NCI-H2107 treated with DMSO at 0.1 percent for 48 hours (cell line): ENCODE measurements around the gene RAB37.

Experiments used
- DNase-seq: peaks from one replicate; lab custom pipeline; 2025; ENCODE audit not compliant: unreplicated experiment; lab: John Stamatoyannopoulos, UW

Gene RAB37

DNA sequence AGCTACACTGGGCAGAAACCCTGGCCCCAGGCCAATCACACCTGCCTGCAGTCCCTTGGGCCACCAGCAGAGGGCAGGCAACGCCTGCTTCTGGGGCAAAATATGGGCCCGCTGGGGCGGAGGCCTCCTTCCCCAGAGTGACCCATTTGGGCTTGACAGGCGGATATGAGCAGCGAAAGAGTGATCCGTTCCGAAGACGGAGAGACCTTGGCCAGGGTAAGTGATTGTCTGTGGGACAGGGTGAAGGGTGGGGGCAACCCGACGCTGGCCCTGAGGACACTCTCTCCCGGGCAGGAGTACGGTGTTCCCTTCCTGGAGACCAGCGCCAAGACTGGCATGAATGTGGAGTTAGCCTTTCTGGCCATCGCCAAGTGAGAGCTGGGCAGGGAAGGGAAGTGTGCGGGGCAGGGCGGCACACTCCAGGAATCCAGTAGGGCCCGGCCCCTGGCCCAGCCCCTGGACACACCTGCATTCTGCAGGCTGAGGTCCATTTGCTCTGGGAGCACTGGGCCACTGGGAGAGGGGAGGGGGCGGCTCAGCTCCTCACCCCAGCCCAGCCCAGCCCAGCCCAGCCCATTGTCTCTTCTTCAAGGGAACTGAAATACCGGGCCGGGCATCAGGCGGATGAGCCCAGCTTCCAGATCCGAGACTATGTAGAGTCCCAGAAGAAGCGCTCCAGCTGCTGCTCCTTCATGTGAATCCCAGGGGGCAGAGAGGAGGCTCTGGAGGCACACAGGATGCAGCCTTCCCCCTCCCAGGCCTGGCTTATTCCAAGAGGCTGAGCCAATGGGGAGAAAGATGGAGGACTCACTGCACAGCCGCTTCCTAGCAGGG lies 7.9 kb downstream of the RAB37 start:
- DNase-seq, result peak; percentile 42

DNA sequence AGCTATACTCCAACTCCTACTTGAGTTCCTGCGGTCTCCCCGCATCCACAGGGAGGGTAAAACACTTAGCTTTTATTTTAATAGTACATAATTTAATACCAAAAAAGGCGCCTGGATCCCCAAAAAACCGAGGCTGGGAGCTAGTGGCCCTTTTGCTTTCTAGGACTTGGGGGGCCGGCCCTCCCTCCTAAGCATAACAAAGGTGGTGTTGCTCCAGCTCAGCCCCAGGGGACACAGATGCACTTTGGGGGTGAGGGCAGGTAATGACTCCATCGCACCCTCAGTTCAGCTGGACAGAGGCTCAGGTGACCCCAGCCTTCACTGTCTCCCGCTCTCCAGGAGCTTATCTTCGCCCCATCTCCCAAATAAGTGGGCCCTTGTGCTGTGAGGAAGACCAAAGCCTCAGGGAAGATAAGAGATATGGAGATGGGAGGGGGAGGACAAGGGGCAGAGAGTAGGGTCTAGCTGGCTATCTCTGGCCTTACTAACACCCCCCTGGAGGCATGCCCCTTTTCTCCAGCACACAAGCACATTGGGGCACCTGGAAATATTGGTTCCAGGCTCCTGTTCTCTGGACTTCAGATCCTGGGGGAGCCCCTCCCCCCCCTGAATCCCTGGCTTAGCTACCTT lies 8.6 kb downstream of the RAB37 start:
- DNase-seq, result no peak

DNA sequence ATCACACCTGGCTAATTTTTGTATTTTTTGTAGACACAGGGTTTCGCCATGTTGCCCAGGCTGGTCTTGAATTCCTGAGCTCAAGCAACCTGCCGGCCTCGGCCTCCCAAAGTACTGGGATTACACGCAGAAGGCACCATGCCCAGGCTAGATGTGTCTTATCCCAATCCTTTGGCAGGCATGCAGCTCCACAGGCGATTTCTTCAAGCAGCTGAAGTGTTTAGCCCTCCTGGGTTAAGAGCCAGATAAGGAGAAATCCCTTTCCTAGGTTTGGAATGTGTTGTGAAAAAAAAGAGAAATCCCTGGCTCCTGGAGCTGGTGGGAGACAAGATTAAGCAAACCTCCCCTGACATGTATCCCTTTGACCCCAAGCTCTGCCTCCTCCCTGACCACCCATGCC lies 9.3 kb downstream of the RAB37 start:
- no peak for DNase-seq

DNA sequence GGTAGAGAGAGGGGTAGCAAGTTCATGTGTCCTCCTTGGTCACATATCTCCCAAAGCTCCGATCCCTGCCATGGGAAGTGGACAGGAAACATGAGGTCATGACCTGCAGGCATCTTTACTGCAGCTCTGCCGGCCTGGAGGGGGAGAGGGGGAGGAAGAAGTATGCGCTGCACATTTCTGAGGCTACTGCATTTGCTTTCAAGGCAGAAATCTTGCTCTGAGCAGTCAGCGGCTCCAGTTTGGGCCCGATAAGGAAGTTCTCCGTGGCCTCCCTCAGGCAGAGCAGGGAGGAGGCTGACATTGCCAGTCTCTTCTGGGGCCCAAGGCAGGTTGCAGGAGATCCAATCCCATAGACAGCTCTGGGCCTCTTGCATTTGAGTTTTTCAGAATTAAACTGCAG lies 9.9 kb downstream of the RAB37 start:
- no peak for DNase-seq

DNA sequence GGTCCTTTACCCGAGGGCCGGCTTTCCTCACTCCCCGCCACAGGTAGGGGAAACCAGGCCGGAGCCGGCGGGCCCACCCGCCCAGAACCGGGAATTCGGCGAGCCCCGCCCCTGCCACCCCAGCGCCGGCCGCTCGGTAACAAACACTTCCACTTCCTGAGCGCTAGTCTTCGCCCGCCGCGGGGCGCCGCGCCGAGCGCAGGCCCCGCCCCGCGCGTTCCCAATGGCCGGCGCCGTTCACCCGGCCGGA lies 11.1 kb downstream of the RAB37 start:
- DNase-seq, result no peak

DNA sequence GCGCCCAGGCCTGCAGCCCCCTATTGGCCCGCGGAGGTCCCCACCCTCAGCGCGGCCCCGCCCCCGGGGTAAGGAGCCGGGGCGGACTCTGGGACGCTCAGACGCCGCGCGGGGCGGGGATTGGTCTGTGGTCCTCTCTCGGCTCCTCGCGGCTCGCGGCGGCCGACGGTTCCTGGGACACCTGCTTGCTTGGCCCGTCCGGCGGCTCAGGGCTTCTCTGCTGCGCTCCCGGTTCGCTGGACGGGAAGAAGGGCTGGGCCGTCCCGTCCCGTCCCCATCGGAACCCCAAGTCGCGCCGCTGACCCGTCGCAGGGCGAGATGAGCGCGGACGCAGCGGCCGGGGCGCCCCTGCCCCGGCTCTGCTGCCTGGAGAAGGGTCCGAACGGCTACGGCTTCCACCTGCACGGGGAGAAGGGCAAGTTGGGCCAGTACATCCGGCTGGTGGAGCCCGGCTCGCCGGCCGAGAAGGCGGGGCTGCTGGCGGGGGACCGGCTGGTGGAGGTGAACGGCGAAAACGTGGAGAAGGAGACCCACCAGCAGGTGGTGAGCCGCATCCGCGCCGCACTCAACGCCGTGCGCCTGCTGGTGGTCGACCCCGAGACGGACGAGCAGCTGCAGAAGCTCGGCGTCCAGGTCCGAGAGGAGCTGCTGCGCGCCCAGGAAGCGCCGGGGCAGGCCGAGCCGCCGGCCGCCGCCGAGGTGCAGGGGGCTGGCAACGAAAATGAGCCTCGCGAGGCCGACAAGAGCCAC lies 11.6 kb downstream of the RAB37 start, which contains the start of gene NHERF1:
NHERF1 (plus strand) TSS at position 100 of the 750 bp plus-strand sequence; CDS start at position 319, 219 bp downstream.
- DNase-seq, result peak; percentile 66

DNA sequence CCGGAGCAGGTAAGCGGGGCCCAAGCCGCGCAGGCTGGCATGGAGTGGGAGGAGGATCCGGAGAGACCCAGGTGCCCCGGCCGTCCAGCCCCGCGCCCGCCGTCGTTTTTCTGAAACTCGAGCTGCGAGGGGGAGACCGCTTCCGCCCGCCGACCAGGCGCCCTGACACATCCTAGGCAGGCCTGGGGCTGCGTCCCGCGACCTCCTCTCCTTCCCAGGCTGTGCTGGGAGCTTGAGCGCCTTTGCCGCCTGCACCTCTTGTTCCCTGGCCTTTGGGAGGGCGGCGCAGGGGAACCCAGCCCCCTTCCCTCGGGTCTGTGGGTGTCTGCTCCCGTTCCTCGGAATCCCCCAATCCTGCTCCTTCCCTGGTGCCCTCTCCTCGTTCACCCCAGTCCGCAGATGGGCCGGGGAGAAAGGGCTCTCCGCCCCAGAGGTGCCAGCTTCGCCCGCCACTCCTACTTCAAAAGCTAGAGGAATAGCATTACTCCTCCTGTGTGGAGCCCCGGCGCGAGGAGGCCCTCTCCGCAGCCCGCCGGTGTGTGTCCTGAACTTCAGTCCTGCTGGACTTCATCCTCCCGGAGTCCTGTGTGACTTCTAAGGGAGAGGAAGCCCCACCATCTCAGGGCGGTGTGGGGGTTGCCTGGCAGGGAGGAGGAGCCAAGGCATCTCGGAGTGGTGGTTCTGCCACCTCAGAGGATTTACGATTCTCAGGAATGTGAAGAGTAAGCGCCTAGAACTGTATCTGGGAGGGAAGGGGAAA lies 12.4 kb downstream of the RAB37 start:
- no peak for DNase-seq

DNA sequence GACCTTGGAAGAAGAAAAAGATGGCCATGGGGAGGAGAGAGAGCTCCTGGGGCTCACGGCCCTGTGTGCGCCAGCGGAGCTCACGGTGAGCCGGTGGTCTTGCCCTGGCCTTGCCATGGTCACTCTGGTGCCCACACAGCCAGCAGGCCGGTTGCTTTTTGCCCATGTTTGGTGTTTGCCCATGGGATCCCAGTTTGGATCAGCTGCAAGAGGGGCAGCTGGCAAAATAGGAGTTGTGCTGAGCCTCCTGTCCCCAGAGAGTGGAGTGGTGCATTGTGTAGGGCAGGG lies 12.9 kb downstream of the RAB37 start:
- DNase-seq, result no peak

DNA sequence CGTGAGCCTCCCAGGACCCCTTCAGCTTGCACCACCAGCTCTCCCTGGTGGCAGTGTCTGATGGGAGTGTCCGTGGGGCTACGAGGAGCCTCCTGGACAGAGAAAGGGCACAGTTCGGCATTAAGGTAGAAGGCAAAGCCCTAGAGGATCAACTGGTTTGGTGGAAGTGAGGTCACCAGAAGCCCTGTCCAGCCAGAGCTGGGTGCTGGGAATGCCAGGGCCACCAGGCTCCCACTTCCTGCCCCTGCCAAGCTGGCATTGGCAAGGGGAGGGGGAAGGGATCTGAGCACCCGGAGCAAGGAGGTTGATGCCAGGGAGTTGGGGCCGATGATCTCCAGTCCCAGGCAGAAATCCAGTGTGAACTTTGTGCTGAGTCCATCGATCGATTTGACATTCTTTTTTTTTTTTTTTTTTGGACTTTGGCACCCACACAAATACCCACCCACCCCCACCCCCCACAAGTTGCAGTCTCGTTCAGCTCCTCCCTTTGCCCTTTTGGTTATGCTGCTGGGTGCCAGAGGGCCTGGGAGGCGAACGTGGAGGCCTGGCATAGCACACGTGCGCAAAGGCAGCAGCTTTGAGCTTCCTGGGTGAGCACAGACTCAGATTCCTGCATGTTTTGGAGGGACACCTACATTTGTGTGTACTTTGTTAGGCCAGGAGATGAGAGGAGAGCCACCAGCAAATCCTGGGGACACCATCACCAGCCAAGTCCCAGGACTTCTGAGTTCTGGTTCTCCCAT lies 13.4 kb downstream of the RAB37 start:
- DNase-seq, result no peak

DNA sequence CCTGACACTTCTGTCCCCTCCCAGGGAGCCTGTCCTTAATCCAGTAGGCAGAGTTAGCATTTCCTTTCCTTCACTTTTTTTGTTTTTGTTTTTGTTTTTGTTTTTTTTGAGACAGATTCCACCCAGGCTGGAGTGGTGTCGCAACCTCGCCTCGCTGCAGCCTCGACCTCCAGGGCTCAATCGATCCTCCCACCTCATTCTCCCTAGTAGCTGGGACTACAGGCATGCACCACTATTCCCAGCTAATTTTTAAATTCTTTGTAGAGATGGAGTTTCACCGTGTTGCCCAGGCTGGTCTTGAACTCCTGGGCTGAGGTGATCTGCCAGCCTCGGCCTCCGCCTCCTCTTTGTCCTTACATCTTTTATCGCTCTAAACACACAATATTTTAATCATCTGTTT lies 15.4 kb downstream of the RAB37 start:
- no peak for DNase-seq

DNA sequence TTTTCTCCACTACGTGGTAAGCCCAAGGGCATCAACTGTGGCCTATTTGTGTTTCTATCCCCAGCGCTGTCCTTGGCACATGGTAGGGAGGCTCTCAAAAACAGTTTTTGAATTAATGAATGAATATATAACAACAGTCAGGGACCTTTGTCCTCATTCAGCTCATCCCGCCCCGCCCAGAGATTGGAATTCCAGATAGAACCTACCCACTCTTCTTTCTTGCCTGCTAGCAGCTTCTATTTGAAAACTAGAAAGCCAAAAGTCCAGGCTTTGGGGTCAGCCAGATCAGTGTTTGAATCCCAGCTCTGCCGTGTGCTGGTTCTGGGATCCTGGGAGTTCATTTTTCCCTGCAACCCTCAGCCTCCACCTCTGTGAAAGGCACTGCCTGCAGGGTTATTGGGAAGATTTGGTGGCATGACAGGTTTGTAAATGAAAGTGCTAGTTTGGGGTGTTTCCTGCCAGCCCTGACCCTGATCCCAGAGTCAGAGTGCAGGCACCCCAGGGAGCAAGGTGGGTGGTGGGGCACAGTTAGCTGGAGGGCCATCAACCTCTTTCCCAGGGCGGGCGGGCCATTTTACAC lies 15.9 kb downstream of the RAB37 start:
- no peak for DNase-seq

DNA sequence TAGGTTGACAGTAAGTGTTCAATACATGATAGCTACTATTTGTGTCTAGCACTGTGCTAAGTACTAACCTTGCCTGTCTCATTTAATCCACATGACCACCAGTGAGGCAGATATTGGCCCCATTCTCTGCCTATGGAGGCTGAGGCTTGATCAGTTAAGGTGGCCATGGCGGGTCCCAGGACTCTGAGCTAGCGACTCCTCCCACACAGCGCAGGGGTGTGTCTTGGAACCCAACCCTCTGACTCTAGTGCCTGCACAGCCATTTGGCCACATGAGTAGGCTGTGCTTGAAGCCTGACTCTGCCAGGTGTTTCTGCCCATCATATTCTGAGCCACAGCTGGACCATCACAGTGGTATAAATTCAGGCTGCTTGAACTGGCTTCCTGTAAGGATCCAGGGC lies 17.8 kb downstream of the RAB37 start:
- no peak for DNase-seq

DNA sequence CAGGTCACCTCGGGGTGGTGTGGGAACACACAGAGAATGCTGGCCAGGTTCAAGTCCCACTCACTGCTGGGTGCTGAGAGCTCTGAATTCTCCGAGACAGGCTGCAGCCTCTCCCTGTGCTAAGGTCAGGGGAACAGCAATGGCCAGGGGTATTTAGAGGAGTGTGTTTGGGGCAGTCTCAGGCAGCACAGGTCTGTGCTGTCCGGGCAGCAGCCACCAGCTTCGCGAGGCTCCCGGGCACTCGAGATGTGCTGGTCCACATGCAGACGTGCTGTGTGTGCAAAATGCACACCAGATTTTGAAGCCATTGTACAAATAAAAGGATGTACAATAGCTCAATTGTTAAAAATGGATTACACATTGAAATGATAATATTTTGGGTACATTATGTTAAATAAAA lies 18.5 kb downstream of the RAB37 start:
- no peak for DNase-seq

DNA sequence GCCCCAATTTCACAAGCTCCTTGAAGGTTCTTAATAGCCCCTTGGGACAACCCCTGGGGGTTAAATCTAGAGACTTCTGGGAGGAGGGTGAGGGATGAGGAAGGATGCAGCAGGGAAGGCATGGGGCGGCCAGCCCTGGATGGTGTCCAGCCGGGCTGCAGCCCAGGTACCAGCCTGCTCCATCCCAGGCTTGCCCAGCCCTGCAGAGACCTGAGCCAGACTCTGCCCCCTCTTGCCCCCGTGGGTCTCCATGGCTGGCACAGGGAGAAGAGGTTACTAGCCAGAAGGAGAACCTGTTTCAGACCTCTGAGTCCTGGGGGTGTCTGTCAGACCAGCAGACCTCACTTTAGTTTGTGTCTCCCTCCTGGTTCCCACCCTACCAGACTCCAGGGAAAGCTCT lies 19.8 kb downstream of the RAB37 start:
- DNase-seq, result no peak

DNA sequence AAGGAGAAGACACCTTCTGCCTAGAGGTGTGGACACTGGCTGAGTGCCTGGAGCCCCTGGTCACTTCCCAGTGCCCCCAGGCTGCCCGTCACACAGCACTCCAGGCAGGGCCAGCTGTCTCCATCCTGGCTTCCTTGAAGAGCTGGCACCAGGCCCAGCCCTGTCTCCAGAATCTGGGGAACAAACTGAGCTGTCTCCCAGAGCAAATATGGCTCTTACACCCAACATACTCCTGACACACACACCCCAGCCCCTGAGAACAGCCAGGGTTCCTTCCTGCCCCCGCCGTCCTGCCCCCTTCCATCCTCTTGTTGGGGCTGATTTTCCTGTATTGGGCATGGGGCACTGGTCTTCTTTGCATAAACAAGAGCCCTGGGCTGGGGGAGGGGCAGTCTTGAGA lies 20.4 kb downstream of the RAB37 start:
- no peak for DNase-seq

DNA sequence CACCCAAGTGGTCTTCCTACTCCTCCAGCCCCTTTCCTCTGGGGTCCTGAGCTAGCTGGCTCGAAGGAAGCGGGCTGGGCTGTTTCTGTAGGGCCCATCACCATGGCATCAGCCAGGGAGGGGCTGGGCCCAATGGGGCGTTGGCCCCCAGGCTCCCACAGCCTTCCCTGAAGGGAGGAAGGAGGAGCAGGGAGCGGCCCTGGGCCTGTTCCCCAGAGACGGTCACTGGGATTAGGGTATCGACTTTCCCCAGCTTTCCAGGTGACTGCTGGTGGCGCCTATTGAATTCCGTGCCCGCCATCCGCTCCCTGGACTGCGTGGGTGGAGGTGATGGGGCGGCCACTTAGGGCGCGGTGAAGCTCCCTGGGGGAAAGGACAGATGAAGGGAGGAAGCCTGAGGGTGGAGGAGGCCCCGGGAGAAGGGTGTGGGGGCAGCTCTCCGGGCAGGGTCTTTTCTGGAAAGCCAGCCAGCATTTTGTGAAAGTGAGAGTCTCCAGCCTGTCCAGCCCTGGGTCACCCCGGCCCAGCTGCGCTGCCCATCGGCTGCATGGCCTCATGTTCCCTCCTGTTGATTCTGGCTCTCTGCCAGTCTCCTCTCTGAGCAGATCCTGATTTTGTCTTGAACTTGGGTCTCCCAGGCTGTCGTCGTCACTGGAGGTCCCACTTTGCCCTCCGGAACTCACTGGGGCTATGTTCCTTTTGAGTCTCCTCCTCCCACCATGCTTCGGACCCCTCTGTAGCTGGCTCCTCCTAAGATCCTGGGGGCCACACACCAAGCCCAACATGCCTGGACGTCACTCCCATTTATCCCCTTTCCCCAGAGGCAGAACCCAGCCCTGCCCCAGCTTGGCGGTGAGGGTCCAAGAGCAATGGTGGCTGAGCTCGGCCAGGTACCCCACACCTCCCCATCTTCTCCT lies 21.1 kb downstream of the RAB37 start:
- DNase-seq, result peak; percentile 61

DNA sequence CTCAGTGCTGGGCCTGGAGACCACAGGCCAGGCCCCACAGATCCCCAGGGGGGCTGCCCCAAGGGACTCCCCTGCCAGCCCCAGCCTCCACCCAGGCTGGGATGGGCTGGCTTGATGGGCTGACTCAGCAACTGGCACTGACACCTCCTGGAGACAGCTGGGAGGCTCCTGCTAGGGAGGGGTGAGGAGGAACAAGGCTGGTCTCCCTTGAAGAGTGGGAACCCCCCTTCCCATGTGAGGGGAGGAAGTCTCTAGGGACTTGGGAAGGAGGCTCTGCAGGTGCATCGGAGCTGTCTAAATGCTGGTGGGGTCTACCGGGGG lies 21.8 kb downstream of the RAB37 start:
- no peak for DNase-seq

DNA sequence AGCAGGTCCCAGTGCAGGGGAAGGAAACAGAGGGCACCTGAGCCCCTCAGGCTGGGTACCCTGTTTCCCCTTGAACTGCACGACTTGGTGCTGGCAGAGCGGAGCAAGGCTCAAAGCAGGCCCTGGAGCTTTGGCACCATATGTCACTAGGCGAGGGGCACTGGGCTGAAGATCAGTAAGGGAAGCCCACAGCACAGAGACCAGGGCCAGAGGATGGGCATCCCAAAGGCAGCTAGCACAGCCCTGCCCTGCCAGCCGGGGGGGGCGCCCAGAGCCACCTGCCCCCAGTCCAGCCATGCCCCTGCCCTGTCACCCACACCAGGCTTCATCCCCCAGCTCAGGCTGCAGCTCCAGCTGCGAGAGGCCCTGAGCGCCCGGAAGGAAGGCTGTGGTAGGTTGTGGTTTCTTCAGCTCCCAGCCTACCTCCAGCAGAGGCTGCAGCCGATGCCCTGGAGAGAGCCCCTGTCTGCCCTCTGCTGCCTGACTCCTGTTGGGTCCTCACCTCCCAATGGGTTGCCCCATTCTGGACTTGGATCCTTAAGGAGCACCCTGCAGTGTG lies 22.3 kb downstream of the RAB37 start:
- DNase-seq, result no peak

DNA sequence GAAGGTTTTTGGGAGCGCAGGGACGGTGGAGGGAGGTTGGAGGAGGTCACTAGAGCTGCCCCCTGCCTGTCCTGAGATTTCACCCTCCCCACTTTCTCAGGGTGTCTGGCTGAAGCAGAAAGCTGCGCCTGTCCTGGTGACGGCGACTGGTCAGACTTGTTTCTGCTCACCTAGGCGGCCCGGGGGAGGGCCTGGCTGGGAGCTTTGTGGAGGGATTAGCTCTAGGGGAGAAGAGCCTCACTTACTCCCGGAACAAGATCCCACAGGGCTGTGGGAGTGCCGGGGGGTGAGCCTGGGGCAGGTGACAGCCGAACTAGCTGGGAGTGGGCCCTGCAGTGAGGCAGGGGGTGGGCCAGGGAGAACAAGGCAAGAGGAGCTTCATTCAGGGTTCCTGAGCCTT lies 22.9 kb downstream of the RAB37 start:
- no peak for DNase-seq
